ENCODE measurements around the gene PROK2.
A peak's percentile ranks its signal among the peaks of the same experiment; 100 is the strongest.

The PROK2 gene

DNA sequence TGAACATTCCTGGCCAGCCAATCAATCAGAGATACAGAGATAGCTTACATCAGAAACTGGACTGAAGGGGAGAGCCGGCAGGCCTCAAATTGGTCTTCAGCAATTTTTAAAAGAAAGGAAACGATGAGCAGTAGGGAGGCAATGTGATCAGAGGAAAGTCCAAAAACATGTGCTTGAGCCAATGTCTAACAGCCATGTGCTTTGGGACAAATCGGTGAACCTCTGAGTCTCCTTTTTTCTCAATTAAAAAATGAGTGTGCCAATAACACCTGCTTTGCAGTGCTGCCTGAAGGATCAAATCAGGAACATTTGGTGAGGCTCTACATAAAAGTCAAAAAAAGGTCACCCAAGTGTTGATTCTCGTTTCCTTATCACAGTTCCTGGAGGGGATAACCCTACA, 52.3 kb downstream of the PROK2 start:
- DNase-seq, result no peak

DNA sequence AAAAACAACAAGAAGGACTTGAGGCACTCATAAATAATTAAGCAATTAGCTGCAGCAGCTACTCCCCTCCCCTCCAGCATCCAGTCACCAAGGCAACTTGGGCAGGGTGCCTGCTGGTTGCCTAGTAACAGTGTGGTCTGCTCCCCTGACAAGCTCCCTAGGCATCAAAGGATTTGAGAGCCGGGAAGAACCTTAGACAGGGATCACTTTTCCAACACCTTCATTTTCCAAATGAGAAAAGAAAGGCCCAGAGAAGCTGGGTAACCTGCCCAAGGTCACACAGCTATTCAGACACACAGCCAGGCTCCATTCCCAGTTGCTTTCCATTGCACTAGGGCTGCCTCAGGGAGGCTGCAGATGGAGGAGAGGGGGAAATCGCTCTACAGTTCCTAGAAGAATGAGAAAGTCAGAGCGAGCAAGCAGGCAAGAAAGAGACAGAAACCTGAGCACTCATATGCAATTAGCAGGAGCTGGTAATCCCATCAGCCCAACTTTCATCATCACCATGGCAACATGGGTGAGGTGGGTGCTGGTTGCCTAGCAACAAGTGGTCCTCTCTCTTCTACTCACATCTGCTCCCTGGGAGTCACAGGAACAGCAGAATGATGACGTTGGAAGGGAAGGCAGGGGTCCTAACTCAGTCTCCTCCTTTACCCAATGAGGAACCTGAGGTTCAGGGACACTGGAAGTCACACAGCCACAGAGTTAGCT, 56.2 kb downstream of the PROK2 start:
- DNase-seq, result no peak

DNA sequence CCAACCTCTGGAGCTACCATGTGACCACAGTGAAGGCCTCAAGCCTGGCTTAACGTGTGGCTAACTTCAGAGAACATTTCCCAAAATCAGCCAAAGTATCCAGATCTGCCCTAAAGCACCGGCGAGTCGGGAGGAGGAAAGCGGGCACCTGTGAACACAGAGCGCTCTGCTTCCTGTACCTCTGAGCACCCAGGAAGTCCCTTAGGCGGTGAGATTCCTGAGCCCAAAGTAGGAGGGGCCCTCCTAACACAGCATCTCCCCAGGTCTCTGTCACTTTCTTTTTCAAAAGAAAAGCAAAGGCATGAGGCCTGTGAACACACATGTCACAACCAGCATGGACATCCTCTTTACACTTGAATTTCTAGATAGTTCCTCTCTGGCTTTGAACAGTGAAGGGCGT, 58.8 kb downstream of the PROK2 start:
- no peak for DNase-seq

DNA sequence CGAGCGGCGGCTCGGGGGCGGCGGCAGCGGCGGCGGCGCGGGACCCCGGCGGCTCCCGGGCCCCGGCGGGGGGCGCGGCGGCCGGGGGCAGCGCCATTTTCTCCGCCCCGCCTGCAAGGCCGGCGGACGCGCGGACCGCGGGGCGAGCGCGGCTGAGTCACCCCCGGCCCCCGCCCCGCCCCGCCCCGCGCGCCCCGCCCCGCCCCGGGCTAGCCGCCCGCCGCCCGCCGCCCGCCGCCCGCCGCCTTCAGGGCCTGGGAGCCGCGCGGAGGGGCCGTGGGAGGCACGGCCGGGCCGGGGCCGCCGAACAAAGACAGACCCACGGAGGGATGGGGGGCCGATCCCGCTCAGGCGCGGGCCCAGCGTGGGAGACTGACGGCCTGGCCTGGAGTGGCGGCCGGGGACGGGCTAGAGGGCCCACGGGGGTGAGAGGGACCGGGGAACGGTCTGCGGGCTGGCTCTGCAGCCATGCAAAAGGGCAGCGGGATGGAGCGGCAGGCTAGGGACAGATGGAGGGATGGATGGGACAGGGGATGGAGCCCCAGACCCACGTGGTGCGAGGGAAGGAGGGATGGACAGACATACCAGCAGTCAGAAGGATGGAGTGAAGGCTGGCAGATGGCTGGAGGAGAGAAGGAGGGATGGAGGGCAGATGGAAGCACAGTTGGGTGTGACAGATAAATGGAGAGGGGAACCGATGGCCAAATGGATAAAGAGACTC, 59.5 kb downstream of the PROK2 start, which contains the start of gene EIF4E3:
TSS of gene EIF4E3 (minus strand) at position 132 of the 721 bp plus-strand sequence. CDS start at position 97, 35 bp downstream.
- peak in 1 of 2 experiments; percentile 40 for DNase-seq

DNA sequence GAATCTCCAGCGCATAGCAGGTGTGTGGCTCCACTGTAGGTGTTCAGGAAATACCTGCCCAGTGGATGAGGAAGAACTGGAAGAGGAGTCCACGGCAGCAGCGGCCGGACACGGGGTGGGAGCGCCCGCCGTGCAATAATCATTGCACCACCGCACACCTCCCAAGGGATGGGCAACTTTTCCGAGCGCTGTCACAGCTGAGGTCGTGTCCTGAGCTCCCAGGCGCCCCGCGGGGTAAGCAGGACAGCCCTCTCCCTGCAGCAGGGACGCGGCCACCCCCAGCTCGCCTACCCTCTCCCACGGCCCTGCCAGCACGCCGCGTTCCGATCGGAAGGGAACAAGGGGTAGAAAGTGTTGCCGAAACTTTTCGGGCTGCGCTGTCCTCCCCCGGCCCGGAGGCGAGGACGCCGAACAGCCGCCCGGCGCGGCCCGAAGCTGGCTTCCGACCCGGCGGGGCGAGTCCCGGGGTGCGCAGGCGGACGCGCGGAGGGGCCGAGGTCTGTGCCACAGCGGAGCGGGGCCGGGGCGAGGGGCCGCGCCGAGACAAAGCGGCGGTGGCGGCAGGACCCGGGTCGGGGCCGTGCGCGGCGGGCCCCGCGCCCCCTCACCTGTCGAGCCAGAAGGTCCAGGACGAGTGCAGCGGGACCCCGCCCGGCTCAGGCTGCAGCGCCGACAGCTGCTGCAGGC, 60.2 kb downstream of the PROK2 start:
- DNase-seq, result no peak

DNA sequence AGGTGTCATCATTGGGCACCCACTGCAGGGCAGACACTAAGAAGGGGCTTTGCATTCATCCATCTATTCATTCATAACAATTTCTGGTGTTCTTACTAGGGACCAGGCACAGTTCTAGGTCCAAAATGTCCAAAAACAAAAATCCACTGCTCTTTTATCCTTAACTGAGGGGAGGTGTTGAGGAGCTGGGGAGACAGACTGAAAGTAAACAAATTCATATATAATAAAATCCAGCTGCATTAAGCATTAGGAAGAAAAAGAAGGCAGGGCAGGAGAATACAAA, 60.8 kb downstream of the PROK2 start:
- no peak for DNase-seq

DNA sequence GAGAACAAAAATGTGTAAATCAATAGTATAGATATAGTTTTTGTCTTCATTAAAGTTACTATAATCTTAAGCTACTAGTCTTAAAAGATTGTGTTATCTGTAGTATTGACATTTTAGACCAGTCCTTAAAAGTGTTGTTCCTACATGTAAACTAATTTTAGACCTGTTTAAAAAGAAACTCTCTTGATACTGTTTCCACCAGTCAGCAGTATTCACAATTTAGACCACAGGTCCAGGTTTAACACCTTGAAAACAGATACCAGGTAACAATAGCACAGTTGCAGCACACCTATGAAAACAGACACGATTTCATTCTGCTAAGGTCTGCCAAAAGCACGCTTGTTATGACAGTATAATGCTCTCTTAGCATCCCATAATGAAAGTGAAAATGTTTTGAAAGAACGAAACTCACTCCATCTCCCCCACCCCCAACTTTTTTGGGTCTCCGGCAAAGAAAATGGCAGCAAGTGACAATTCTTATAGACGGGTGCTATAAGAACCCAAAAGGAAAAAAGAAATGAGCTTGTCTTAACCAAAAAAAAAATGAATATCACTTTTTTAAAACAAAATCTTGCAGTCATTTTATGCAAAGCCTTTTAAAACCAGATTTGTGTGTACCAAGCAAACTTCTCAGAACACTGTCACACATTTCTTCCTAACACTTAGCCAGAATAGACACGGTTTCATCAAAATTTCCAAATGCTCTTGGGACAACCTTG, 61.3 kb downstream of the PROK2 start:
- DNase-seq, result no peak

DNA sequence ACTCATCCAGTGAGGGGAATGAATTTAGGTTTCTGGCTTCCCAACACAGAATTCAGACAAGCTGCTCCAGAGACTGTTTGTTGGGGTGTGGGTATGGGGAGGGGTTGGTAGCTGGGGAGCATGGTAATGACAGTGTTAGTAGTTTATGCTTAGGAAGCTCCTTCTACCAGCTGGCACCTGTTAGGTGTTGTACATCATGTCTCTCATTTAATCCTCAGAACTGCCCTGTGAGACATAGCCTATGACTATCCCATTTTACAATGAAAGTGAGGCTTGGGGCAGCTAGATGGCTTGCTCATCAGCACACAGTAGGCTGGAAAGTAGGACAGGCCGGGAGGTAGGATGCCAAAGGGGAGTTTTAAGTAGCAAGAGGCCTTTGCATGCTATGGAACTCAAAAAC, 62.3 kb downstream of the PROK2 start:
- no peak for DNase-seq
